GM23338 (cell line): ENCODE results near the gene SORCS2.

ENCODE experiments used
- CREB1 ChIP-seq: fragments of 250-450 bp; sonication (Bioruptor Pico); IDR thresholded peaks from 2 replicates; pipeline ENCODE4 v1.5.0; 2020; ENCODE audit warnings: low read depth, mild to moderate bottlenecking, moderate library complexity
- CTCF ChIP-seq, 2 experiments: fragments of 200-600 bp in 1 of 2; sonication (generic) in 1 of 2; conservative IDR thresholded peaks; 2 replicates each; pipeline versions ENCODE4 v1.5.1 to v1.6.1; 2016 to 2017; ENCODE audit warnings: antibody characterized with exemption in 2 of 2, low read depth in 2 of 2, mild to moderate bottlenecking in 2 of 2, moderate library complexity in 1 of 2
- ETS1 ChIP-seq: IDR thresholded peaks from 2 replicates; pipeline ENCODE4 v1.6.1; 2016; ENCODE audit warnings: antibody characterized with exemption
- EZH2 ChIP-seq: fragments of 200-600 bp; sonication (generic); IDR thresholded peaks from one replicate; pipeline ENCODE4 v1.8.0; 2017; ENCODE audit warnings: antibody characterized with exemption, mild to moderate bottlenecking, low read depth; ENCODE audit not compliant: unreplicated experiment
- EZH2phosphoT487 ChIP-seq: fragments of 200-600 bp; sonication (generic); IDR thresholded peaks from one replicate; pipeline ENCODE4 v1.8.1; 2018; ENCODE audit warnings: antibody characterized with exemption; ENCODE audit not compliant: unreplicated experiment
- JUNB ChIP-seq: IDR thresholded peaks from one replicate; pipeline ENCODE4 v1.6.1; 2016; ENCODE audit warnings: antibody characterized with exemption; ENCODE audit not compliant: unreplicated experiment
- NANOG ChIP-seq: IDR thresholded peaks from 2 replicates; pipeline ENCODE4 v1.6.1; 2016; ENCODE audit warnings: antibody characterized with exemption, borderline replicate concordance
- POLR2AphosphoS5 ChIP-seq: IDR thresholded peaks from 2 replicates; pipeline ENCODE4 v1.6.1; 2016; ENCODE audit warnings: antibody characterized with exemption, low read depth
- REST ChIP-seq: IDR thresholded peaks from one replicate; pipeline ENCODE4 v1.6.1; 2018; ENCODE audit warnings: antibody characterized with exemption; ENCODE audit not compliant: unreplicated experiment
- STAT1 ChIP-seq: IDR thresholded peaks from one replicate; pipeline ENCODE4 v1.6.1; 2016; ENCODE audit warnings: antibody characterized with exemption; ENCODE audit not compliant: unreplicated experiment
- ZNF331 ChIP-seq: fragments of 250-450 bp; sonication (Bioruptor Pico); IDR thresholded peaks from 2 replicates; pipeline ENCODE4 v1.5.0; 2020; ENCODE audit warnings: low read depth, mild to moderate bottlenecking, moderate library complexity
- ZNF462 ChIP-seq: fragments of 250-450 bp; sonication (Bioruptor Pico); IDR thresholded peaks from 2 replicates; pipeline ENCODE4 v1.5.0; 2020; ENCODE audit warnings: mild to moderate bottlenecking, moderate library complexity

- TF ChIP-seq EZH2phosphoT487 (no peak), CTCF (conservative IDR thresholded peaks at IDR 0.05; ENCODE audit: low read depth in 2 of 2) (no peak), JUNB (no peak), ETS1 (no peak), ZNF331 (CRISPR knock-in tag) (no peak), EZH2 (no peak), REST (no peak), POLR2AphosphoS5 (no peak), ZNF462 (CRISPR knock-in tag) (no peak), STAT1 (no peak), CREB1 (CRISPR knock-in tag) (no peak), NANOG (no peak)
Observed at GRCh38 chr4:7574287-7575014, 382.1 kb downstream of the SORCS2 start.
